Fibroblast of skin of left biceps (primary cell): ENCODE results near the gene GRP.
A peak's percentile ranks its signal among the peaks of the same experiment; 100 is the strongest.

ENCODE experiments used
- DNase-seq, 2 experiments: peaks; one replicate each; pipeline ENCODE4 v3.0.0-alpha.2; 2013; ENCODE audit warnings: low read depth in 2 of 2

GRP gene

DNA sequence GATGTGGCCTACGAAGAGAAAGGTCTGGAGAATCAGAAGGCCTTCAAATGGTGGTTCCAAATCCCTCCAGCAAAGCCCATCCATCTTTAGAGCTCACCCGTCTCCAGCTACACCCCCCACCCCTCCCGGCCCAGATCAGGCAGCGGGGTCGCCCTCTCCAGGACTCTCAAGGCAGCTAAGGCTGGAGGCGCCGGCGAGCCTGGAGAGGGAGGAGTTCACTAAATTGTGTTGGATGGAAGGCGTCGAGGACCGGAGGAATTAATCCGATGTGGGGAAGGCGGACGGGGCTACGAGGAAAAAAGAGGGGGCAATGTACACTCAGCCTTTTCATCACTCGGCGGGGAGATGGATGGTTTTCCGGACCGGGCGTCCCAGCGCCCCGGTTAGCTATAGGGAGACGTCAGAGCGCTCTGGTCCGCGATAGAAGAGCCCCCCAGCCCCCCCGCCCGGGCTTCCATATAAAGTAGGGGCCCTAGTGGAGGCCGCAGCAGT is at the start of gene GRP:
TSS of gene GRP (plus strand) at position 487 of the 492 bp plus-strand sequence. CDS start 108 bp downstream, outside the sequence.
- DNase-seq, result no peak

DNA sequence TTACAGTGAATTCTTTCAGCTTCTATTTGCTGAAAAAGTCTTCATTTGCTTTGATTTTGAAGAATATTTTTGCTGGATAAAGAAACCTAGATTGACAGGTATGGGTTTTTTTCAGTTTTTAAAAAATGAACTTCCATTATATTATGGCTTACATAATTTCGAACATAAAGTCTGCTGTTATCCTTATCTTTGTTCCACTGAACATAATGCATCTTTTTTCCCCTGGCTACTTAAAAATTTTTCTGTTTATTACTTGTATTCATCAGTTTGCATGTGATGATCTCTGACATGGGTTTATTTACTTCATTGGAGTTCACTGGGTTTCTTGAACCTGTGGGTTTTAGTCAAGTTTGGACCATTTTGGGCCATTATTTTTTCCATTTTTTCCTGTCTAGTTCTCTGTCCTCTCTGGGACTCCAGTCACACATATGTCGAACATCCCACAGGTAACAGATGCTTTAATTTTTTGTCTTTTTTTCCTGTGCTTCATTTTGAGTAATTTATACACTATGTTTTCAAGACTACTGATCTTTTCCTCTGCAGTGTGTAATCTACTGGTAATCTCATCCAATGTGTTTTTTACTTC is 47.2 kb upstream of the GRP start:
- no peak for DNase-seq

DNA sequence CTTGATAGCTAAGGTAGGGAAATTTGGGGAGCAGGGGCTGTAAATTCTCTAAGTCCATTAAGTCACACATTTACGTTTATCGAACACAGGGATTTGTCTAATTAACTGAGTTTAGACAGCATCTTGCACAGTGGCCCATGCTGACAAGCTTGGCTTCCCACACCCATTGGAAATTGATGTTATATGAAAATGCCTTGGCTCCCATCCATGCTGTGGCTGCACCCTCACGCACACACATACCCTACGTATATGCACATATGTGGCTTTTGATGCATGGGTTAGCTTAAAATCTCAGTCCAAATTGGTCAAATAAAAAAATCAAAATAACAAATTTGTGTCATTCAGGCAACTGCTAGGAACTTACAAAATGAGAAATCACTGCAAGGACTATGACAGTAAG is 42.5 kb upstream of the GRP start:
- DNase-seq, result no peak

DNA sequence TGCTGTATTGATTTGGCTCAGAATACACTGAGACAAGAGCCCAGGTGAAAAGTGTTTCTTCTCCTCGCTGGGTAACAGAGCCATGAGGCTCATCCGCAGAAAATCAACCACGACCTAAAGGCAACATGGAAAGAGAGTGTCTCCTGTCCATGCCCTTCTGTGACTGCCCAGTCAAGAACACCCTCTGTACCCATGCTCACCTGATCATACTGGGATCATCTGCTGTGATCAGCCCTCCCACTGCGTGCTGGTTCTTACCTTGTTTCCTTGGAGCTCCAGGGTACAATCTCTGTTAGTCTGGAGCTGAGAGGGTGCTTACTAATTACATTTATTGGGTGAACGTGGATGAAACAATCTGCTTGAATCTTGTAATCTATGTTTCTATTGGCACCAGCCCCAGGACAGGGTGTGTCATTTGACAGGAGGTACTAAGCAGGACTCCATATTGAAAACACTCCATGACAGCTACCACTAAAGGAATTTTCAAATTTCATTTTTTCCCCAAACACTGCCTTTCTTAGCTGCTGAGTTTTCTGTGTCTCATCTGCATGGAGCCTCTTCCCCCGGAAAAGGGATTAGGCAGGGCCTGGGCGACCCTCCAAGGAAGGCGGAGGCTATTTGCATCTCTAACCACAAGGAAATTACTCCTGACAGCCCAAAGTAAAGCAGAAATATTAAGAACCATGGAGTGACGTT is 39.7 kb upstream of the GRP start:
- DNase-seq, result peak; percentile 59 to 65

DNA sequence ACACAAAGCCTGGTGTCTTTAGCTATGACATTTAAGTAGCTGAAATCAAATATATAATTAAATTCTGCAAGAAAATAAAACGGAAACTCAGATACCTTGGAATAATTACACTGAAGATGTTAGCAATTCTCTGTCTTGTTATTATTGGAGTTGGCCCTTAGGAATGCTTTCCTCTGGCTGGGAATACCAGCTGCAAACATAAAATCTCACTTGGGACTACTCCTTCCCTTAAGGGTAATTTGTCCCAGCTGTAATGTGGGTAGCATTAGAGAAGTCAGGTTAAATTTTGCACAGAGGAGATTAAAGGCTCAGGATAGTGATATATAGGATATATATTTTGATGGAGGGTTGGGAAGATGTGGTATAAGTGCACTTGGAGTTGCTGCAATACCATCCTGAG is 37.3 kb upstream of the GRP start:
- DNase-seq, result no peak

DNA sequence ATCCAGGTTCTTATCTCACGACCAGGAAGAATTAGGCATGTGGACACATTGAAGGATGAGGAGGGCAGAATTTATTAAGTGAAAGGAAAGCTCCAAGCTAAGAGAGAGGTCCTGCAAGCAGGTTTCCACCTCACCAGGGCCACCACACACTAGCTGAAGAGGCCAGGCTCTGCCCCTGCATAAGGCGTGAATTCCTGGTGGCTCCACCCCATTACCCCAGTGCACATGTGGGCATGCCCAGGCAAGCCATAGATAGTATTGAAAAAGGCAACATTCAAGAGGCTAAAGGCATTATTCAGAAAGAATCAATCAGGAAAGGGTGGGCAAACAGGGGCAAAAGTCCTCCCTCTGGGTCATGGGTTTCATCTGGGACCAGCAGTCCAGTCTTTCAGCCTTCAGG is 30.9 kb upstream of the GRP start:
- DNase-seq, result no peak

DNA sequence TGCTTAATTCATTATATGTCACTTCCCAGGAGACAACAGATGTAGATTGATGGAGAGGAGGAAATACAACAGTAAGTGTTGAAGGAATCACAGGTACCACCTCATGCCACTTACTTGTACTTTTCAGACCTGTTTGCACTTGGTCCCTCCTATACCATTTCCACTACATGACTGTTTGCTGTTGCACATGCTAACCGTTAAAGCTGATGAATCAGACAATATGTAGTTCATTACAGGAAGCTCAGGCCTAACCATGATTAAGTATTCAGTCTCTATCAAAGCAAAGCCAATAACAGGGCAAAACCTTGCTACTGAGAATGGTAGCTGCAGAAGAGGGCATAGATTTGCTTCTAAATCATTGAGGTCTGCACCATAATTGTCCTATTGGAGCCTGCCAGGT is 30.2 kb upstream of the GRP start:
- DNase-seq, result no peak

DNA sequence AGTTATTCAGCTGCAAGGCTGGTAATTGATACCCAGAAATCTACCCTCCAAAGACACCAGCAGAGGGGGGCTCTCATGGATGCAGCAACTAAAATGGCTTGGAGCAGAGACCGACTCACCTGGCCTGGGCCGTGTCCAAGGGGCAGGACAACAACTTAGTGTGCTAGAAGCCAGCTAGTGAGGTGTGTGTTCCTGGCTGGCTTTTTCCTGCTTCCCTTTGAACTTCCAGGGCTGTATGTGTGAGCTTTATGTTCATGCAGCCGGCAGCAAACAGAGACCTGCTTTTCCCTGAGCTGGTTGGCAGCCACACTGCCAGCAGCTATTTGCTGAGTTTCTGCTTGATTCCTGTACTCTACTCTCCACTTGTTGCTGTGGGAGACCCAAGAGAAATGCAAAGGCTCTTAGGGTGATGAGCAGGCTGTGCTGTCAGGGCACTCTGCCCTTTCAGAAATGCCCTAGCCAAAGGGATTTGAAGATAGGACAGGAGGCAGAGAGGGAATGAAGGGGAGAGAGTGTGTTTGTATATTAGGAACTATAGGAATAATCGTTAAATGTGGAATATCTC is 23.7 kb upstream of the GRP start:
- no peak for DNase-seq

DNA sequence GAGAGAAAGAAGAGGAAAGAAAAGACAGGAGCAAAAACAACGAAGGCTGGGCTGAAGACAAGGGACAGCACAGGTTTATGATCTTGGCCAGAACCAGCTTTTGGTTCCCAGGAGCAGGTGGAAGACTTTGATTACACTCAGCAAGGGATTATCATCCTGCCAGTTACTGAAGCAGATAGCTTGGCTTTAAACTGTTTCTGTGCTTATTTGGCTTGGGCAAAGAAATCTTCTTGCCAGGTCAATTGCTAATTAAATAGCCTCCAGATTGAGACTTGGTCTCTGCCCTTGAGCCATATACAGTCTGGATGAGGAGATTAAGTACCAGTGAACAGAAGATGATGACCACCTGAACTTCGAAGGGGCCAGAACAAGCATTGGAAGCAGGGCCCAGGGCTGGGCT is 22.3 kb upstream of the GRP start:
- DNase-seq, result no peak

DNA sequence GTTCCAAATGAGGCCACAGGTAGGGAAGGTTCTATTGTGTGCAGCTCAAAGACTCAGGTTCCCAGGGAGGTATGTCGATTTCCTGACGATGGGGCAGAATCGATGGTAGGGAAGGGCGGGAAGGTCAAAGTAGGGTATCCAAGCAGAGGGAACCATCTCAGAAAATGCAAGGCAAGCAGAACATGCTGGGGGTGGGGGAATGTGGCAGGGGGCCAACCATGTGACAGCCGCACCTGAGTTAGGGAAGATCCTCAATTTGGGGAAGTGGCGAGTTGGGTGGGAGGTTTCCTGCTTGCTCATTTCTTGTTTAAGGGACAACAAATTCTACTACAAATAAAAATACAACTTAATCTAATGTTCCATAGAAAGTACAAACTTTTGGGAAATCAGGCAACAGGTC is 21.7 kb upstream of the GRP start:
- DNase-seq, result no peak

DNA sequence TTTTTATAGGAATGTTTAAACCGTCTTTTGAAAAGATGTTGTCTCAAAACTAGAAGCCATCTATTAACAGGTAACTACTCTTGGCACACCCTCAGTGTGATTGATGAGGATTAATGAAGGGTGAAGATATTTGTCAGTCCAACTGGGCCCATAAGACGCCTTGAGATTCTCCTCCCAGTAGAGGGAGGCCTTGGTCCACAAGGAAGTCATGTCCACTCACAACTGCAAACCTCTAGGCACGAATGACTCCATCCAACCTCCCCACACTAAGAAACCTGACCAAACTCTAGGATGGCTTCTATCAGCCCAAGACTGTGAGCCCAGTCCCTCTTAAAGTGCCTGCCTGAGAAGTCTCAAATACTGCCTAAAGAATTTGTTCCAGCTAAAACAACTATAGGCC is 19.2 kb upstream of the GRP start:
- no peak for DNase-seq

DNA sequence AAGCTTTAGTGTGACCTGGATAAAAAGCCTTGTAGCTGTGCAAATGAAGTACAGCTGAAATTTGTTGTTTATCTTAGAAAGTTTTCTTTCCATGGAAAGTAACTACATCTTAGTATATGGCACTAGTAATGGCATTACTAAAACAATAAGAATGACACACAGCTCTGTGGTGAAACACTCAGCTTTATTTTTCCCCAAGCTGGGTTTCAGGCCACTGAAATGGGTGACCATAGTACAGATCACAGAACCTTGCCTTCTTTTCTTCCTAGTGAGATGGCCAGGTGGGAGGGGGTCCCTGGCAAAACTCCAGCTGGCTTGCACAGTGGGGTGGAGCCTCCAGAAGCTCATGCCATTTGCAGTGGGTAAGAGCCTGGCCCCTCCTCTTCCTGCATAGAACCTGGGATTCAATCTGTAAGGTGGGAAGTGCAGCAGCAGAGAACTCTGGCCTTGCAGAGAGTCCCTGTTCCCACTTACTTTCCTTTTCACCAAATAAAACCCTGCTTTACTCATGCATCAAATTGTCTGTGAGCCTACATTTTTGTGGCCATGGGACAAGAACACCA is 17.6 kb upstream of the GRP start:
- no peak for DNase-seq

DNA sequence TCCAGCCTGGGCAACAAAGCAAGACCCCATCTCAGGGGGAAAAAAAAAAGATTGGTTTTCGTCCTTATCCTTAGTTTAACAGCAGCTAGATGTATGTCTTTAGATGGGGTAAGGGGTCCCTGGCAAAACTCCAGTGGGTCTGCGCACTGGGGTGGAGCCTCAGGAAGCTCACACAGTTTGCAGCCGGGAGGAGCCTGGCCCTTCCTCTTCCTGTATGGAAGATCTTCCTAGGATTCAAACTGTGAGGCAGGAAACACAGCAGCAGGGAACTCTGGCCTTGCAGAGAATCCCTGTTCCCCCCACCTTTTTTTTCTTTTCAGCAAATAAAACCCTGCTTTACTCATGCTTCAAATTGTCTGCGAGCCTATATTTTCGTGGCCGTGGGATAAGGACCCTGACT is 12.5 kb upstream of the GRP start:
- no peak for DNase-seq

DNA sequence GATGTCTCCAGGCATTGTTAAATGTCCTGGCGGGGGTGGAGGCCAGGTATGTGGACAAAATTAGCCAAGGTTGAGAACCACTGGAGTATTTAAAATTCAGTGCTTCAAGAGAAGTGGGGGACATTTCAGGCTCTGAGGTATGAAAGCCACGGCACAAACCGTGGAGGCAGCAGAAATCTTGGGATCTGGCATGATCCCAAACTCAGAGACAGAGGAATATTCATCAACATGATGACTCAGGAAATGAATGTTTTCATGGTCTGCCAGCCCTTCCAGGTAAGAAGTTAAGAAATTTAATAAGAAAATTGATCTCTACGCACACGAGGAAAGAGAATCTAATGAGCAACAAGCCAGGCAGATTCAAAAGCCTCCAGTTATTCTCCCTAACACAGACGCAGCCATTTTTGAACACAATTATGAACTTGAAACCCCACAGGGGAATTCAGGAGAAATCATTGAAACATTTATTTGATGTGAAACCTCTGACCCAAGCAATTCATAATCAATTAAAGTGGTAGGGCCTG is 11.3 kb upstream of the GRP start:
- DNase-seq, result no peak

DNA sequence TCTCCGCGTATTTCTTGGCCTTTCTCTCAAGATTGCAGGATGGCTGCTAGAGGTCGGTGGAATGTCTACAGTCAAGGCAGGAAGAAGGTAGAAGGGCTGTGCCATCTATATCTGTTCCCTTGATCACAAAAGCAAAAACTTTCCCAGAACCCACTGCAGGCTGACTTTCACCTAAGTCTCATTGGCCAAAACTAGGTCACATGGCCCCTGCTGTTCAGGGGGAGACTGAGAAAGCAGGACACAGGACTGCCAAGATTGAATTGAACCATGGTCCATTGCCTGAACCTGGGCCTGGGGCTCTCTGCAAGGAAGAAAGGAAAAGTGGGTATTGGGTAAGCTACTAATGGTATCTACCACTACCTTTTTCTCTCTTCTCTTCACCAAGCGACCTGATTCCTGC is 9.7 kb upstream of the GRP start:
- no peak for DNase-seq

DNA sequence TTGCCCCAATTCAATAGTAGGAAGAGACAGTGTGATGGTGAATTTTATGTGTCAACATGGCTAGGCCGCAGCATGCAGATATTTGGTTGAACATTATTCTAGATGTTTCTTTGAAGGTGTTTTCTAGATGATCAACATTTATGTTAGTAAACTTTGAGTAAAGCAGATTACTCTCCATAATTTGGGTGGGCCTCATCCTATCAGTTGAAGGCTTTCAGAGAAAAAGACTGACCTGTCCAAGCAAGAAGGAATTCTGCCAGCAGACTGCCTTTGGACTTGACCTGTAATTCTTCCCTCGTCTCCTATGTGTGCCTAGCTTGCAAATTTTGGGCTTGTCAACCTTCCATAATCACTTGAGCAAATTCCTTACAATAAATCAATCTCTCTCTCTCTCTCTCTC is 8.3 kb upstream of the GRP start:
- no peak for DNase-seq

DNA sequence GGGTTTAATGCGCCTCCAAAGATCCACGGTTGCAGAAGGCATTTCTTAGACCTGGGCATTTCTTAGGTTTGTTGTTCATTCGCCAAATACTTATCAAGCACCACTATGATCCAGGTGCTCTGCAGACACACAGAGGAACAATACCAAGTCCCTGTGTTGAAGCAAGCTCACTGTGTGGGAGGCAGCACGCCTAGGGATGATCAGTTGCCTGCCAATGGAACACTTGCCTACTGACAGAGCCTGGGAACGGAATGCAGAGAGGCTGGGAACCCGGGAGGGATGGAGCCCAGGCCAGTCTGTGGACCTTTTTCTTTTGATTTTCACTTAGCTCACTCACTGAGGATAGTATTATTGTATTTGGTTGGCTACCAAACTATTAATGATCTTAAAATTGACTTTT is 1.9 kb upstream of the GRP start:
- DNase-seq, result no peak

DNA sequence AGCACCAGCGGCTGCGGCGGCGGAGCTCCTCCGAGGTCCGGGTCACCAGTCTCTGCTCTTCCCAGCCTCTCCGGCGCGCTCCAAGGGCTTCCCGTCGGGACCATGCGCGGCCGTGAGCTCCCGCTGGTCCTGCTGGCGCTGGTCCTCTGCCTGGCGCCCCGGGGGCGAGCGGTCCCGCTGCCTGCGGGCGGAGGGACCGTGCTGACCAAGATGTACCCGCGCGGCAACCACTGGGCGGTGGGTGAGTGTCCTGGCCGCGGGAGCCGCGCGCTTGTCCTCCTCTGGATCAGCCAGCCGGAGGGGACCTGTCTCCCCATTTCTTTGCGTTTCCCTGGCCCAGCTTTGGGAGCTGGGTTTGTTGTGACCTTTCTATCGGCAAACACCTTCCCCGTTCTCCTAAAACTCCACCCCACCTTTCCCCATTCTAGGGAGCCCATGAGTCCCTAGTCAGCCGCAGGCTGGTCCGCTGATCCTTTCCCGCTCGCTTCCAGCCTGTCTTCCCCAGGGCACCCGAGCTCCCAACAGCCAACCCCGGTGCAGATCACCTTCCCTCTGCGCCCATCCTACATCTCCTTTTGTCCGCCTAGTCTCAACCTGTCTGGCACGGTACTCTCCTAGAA is 316 bp downstream of the GRP start:
- no peak for DNase-seq

DNA sequence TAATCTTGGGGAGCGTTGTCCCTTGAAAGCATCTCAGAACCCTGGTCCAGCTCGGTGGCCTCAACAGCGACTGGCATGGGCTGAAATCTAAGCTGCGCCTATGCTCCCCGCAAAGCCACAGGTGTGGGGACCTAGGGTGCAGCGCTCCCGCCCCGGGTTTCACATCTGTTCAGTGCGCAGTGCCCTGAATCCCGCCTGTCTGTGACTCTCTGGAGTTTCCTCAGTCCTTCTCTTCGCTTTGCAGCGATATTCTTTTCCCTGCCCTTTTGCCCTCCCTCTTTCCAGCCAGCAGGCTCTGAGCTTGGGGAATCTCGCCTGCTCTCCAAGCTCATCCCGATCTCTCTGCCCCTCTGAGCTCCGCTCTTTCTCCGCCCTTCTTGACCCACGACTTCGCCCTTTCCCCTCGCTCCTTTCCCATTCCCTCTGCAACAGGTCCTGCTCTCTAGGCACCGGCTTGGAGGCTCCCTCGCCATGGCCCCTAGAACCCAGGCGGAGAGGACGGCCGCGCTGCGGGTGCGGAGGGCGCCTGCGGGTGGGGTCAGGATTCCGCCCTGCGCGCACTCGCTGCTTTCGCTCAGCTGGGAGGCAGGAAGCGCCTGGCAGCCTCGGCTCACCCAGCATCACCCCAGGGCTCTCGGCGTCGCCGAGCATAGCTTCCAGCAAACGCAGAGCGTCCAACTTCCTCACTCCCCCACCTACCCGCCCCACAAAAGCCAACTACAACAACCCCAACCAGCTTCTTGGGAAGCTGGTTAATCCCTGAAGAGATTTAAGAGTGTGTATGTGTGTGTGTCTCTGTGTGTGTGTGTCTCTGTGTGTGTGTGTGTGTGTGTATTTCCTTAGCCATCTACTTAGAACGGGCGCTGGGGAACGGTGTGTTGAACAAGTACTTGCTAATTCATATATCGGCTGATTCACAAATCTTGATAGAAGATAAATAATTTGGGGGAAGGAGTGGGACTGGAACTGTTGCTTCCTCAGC is 1.1 kb downstream of the GRP start:
- no peak for DNase-seq

DNA sequence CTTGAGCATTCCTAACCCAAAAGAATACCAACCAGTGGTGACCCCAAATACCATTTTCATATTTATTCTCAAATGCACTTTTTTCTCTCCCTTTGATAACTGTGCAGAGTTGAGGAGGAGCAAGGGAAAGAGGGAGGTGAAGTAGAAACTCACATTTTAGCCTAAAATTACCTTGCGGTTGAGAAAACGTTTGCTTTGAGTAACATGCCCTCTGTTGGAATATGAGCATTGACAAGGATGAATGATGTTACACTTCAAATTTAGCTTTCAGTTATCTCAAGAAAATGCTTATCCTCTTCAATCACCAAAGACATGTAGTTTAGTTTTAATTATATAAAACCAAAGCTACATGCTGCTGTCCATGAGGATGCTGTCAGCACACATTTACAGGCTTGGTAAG is 2.4 kb downstream of the GRP start:
- no peak for DNase-seq

DNA sequence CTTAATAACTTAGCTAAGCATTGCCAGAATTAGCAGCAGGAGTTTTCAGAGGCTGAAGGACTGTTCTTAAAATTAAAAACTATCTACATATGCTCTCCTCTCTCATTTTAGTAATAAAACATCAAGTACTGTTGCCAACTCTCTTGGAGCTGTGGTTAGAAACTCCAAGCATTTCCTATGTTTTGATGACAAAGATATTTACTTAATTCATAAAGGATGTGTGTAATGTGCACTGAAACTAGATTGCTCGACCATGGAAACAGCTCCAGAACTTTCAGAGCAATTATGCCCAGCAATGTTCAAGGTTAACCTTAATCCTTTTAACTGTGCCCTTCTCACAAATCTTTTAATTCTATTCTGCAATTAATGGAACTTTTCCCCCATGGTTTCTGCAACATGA is 8.4 kb downstream of the GRP start:
- peak; percentile 56 to 63 for DNase-seq
